Measurements from ENCODE around the gene FMNL3.

Gene FMNL3

GRCh38 chr12:49588281-49588680 is 118.9 kb downstream of the FMNL3 start:
- no peak for DNase-seq

GRCh38 chr12:49587174-49587908 is 119.9 kb downstream of the FMNL3 start:
- no peak for DNase-seq

Measured in HCEC 1CT (cell line).